ENCODE data around the gene LPP.

The LPP gene

GRCh38 chr3:188756241-188756640 lies 602.3 kb downstream of the LPP start:
- DNase-seq (ENCODE audit: low spot score) = peak; percentile 20

GRCh38 chr3:188759336-188760005 lies 605.5 kb downstream of the LPP start:
- no peak for DNase-seq (ENCODE audit: low spot score)

- no peak for DNase-seq (ENCODE audit: low spot score)
Measured at GRCh38 chr3:188760408-188760807, 606.5 kb downstream of the LPP start.

- no peak for DNase-seq (ENCODE audit: low spot score)
Measured at GRCh38 chr3:188761439-188761838, 607.5 kb downstream of the LPP start.

- no peak for DNase-seq (ENCODE audit: low spot score)
Measured at GRCh38 chr3:188761964-188762363, 608.0 kb downstream of the LPP start.

- no peak for DNase-seq (ENCODE audit: low spot score)
Measured at GRCh38 chr3:188764609-188765008, 610.7 kb downstream of the LPP start.

- DNase-seq (ENCODE audit: low spot score) = no peak
Measured at GRCh38 chr3:188769831-188770230, 615.9 kb downstream of the LPP start.

GRCh38 chr3:188772886-188773285 lies 618.9 kb downstream of the LPP start:
- DNase-seq (ENCODE audit: low spot score) = no peak

- DNase-seq (ENCODE audit: low spot score) = no peak
Measured at GRCh38 chr3:188775412-188775811, 621.5 kb downstream of the LPP start.

- no peak for DNase-seq (ENCODE audit: low spot score)
Measured at GRCh38 chr3:188776447-188776846, 622.5 kb downstream of the LPP start.

GRCh38 chr3:188778091-188778852 lies 624.3 kb downstream of the LPP start:
- no peak for DNase-seq (ENCODE audit: low spot score)

GRCh38 chr3:188779281-188779980 lies 625.5 kb downstream of the LPP start:
- no peak for DNase-seq (ENCODE audit: low spot score)

- no peak for DNase-seq (ENCODE audit: low spot score)
Measured at GRCh38 chr3:188780193-188781147, 626.5 kb downstream of the LPP start.

GRCh38 chr3:188782613-188783124 lies 628.7 kb downstream of the LPP start:
- no peak for DNase-seq (ENCODE audit: low spot score)

- no peak for DNase-seq (ENCODE audit: low spot score)
Measured at GRCh38 chr3:188786424-188786823, 632.5 kb downstream of the LPP start.

GRCh38 chr3:188788621-188789081 lies 634.7 kb downstream of the LPP start:
- peak; percentile 12 for DNase-seq (ENCODE audit: low spot score)

GRCh38 chr3:188789251-188789650 lies 635.3 kb downstream of the LPP start:
- no peak for DNase-seq (ENCODE audit: low spot score)

GRCh38 chr3:188791311-188791710 lies 637.4 kb downstream of the LPP start:
- DNase-seq (ENCODE audit: low spot score) = no peak

GRCh38 chr3:188792793-188793192 lies 638.8 kb downstream of the LPP start:
- no peak for DNase-seq (ENCODE audit: low spot score)

GRCh38 chr3:188796122-188796631 lies 642.2 kb downstream of the LPP start:
- DNase-seq (ENCODE audit: low spot score) = peak; percentile 7

- no peak for DNase-seq (ENCODE audit: low spot score)
Measured at GRCh38 chr3:188797045-188797444, 643.1 kb downstream of the LPP start.

Data from germinal center (tissue), 1 donor.